Endothelial cell (in vitro differentiated cells): ENCODE measurements around the gene LAMA2. TPM values are rescaled to one million over a fixed set of nuclear protein-coding genes. Genes with fewer than 3 reads are reported as not detected.

Source experiments
- DNase-seq: peaks from one replicate; pipeline ENCODE4 v3.0.0; 2021; ENCODE audit warnings: low spot score
- H3K27ac Mint-ChIP-seq: one replicate; pipeline ENCODE4 v1.8.0; 2021; ENCODE audit warnings: mixed read lengths, inconsistent platforms; ENCODE audit not compliant: unreplicated experiment
- H3K27me3 Mint-ChIP-seq: one replicate; pipeline ENCODE4 v1.8.0; 2021; ENCODE audit warnings: mild to moderate bottlenecking, moderate library complexity, mixed read lengths, inconsistent platforms; ENCODE audit not compliant: unreplicated experiment
- H3K36me3 Mint-ChIP-seq: one replicate; pipeline ENCODE4 v1.8.0; 2021; ENCODE audit warnings: mild to moderate bottlenecking, low read depth, mixed read lengths, inconsistent platforms; ENCODE audit not compliant: unreplicated experiment
- H3K4me1 Mint-ChIP-seq: one replicate; pipeline ENCODE4 v1.8.0; 2021; ENCODE audit warnings: mild to moderate bottlenecking, mixed read lengths, inconsistent platforms; ENCODE audit not compliant: unreplicated experiment
- H3K4me3 Mint-ChIP-seq: one replicate; pipeline ENCODE4 v1.8.0; 2021; ENCODE audit warnings: mild to moderate bottlenecking, mixed read lengths, inconsistent platforms; ENCODE audit not compliant: unreplicated experiment
- H3K9me3 Mint-ChIP-seq: one replicate; pipeline ENCODE4 v1.8.0; 2021; ENCODE audit warnings: mixed read lengths, inconsistent platforms; ENCODE audit not compliant: unreplicated experiment
- CTCF ChIP-seq: fragments of 200-600 bp; sonication (generic); IDR thresholded peaks from one replicate; pipeline ENCODE4 v1.5.0; 2021; ENCODE audit warnings: antibody characterized with exemption; ENCODE audit not compliant: unreplicated experiment
- total RNA-seq: library from RNA; stranded (reverse); fragmentation: NEBNext Ultra II Directional; extraction: Animal tissue kit (Norgen Biotek cat#: 25700); gene quantifications from one replicate; pipeline ENCODE4 v1.2.1, GENCODE V29; 2021; ENCODE audit not compliant: unreplicated experiment

Gene LAMA2
- total RNA-seq, 1 donor from 2014 or later = 2.0 TPM

GRCh38 chr6:129507059-129507807 is 624.3 kb downstream of the LAMA2 start:
- H3K4me3 Mint-ChIP-seq = no peak overlapping the region
- TF ChIP-seq CTCF = no peak
- H3K36me3 Mint-ChIP-seq = peaks cover 9% of the 10 kb centered on the region
- H3K4me1 Mint-ChIP-seq = peaks cover 5% of the 10 kb centered on the region
- H3K27me3 Mint-ChIP-seq = peaks cover 3% of the 10 kb centered on the region
- no peak for DNase-seq
- no peaks in the 10 kb centered on the region for H3K9me3 Mint-ChIP-seq
- H3K27ac Mint-ChIP-seq = no peak overlapping the region

GRCh38 chr6:129507846-129508245 is 624.9 kb downstream of the LAMA2 start:
- DNase-seq = no peak
- no peaks in the 10 kb centered on the region for H3K9me3 Mint-ChIP-seq
- H3K36me3 Mint-ChIP-seq = peaks cover 9% of the 10 kb centered on the region
- H3K27me3 Mint-ChIP-seq = peaks cover 2% of the 10 kb centered on the region
- H3K27ac Mint-ChIP-seq = no peak overlapping the region
- no peak overlapping the region for H3K4me3 Mint-ChIP-seq
- no peak for TF ChIP-seq CTCF
- peaks cover 1% of the 10 kb centered on the region for H3K4me1 Mint-ChIP-seq

- no peaks in the 10 kb centered on the region for H3K9me3 Mint-ChIP-seq
- no peak overlapping the region for H3K27ac Mint-ChIP-seq
- no peak for TF ChIP-seq CTCF
- H3K27me3 Mint-ChIP-seq = no peaks in the 10 kb centered on the region
- peaks cover 9% of the 10 kb centered on the region for H3K36me3 Mint-ChIP-seq
- H3K4me3 Mint-ChIP-seq = no peak overlapping the region
- H3K4me1 Mint-ChIP-seq = no peaks in the 10 kb centered on the region
- no peak for DNase-seq
Measured at GRCh38 chr6:129508477-129509145, 625.7 kb downstream of the LAMA2 start.

- no peak for DNase-seq
- Mint-ChIP-seq H3K4me1 (no peaks in the 10 kb centered on the region), H3K27ac (no peak overlapping the region), H3K27me3 (no peaks in the 10 kb centered on the region), H3K36me3 (peaks cover 13% of the 10 kb centered on the region), H3K4me3 (no peak overlapping the region), H3K9me3 (no peaks in the 10 kb centered on the region)
- no peak for TF ChIP-seq CTCF
Measured at GRCh38 chr6:129510950-129511349, 628.0 kb downstream of the LAMA2 start.

- H3K4me3 Mint-ChIP-seq = no peak overlapping the region
Measured at GRCh38 chr6:129513471-129513870, 630.5 kb downstream of the LAMA2 start.

More at GRCh38 chr6:129513471-129513870, 630.5 kb downstream of the LAMA2 start:
- no peak for TF ChIP-seq CTCF
- H3K9me3 Mint-ChIP-seq = no peaks in the 10 kb centered on the region
- H3K4me1 Mint-ChIP-seq = peaks cover 4% of the 10 kb centered on the region
- peaks cover 19% of the 10 kb centered on the region for H3K36me3 Mint-ChIP-seq
- no peak overlapping the region for H3K27ac Mint-ChIP-seq
- no peak for DNase-seq
- peaks cover 2% of the 10 kb centered on the region for H3K27me3 Mint-ChIP-seq
